ENCODE data around the gene SLC2A13. TPM values are rescaled to one million over a fixed set of nuclear protein-coding genes. Genes with fewer than 3 reads are reported as not detected.
"Not testable (repeated sequence)": the region's sequence is repeated elsewhere in the genome, so short reads cannot be mapped to it uniquely, and the experiment has no call there.

The SLC2A13 gene
- total and polyA plus RNA-seq, 2 experiments from 2014 or later: 10.4 to 13.8 TPM

DNA sequence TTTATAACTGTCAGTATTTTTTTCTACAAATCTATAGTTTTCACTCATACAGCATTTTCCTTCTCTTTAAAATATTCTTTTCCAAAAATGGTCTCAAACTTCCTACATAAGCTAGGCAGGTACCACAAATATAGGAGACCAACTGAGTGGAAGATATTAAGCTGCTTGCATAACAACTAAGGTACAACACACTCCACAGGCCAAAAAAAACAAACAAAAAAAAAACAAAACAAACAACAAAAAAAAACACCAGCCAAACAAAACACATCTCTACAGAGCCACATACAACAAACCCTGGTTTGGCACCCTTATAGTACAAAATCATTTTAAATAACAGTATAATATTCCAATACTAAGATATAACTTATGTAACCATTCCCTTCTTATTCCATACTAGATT is 50.1 kb downstream of the SLC2A13 start:
- no peaks in the 10 kb centered on the region for H3K27me3 ChIP-seq
- no peak overlapping the region for H3K4me3 ChIP-seq
- H3K9me3 ChIP-seq (ENCODE audit: low read depth): no peaks in the 10 kb centered on the region
- H3K4me1 ChIP-seq (ENCODE audit: low read depth): peaks cover 12% of the 10 kb centered on the region
- no peak overlapping the region for H3K27ac ChIP-seq
- H3K36me3 ChIP-seq: no peaks in the 10 kb centered on the region
- DNase-seq (ENCODE audit: low read depth in 1 of 2, low spot score in 1 of 2): no peak
- no peak for TF ChIP-seq CTCF (IDR thresholded peaks at IDR 0.05; ENCODE audit: low read depth, low read length)

GRCh38 chr12:40055228-40055579 is 50.7 kb downstream of the SLC2A13 start:
- Histone ChIP-seq H3K4me1 (ENCODE audit: low read depth) (peaks cover 12% of the 10 kb centered on the region), H3K9me3 (ENCODE audit: low read depth) (no peaks in the 10 kb centered on the region), H3K27me3 (no peaks in the 10 kb centered on the region), H3K27ac (no peak overlapping the region), H3K36me3 (no peaks in the 10 kb centered on the region), H3K4me3 (no peak overlapping the region)
- no peak for DNase-seq (ENCODE audit: low read depth in 1 of 2, low spot score in 1 of 2)
- TF ChIP-seq CTCF (IDR thresholded peaks at IDR 0.05; ENCODE audit: low read depth, low read length): no peak

- Histone ChIP-seq H3K4me1 (ENCODE audit: low read depth) (peaks cover 12% of the 10 kb centered on the region), H3K27me3 (no peaks in the 10 kb centered on the region), H3K36me3 (no peaks in the 10 kb centered on the region), H3K4me3 (no peak overlapping the region), H3K9me3 (ENCODE audit: low read depth) (no peaks in the 10 kb centered on the region), H3K27ac (no peak overlapping the region)
- peak in 1 of 2 donors; percentile 82 for DNase-seq (ENCODE audit: low read depth in 1 of 2, low spot score in 1 of 2)
- TF ChIP-seq CTCF (IDR thresholded peaks at IDR 0.05; ENCODE audit: low read depth, low read length): no peak
Observed at GRCh38 chr12:40054555-40055227, 51.2 kb downstream of the SLC2A13 start.

- Histone ChIP-seq H3K9me3 (ENCODE audit: low read depth) (no peaks in the 10 kb centered on the region), H3K4me3 (no peak overlapping the region), H3K27me3 (no peaks in the 10 kb centered on the region), H3K4me1 (ENCODE audit: low read depth) (no peaks in the 10 kb centered on the region), H3K36me3 (peaks cover 2% of the 10 kb centered on the region), H3K27ac (no peak overlapping the region)
- DNase-seq (ENCODE audit: low read depth in 1 of 2, low spot score in 1 of 2): no peak
- no peak for TF ChIP-seq CTCF (IDR thresholded peaks at IDR 0.05; ENCODE audit: low read depth, low read length)
Observed at GRCh38 chr12:40049268-40049667, 56.6 kb downstream of the SLC2A13 start.

DNA sequence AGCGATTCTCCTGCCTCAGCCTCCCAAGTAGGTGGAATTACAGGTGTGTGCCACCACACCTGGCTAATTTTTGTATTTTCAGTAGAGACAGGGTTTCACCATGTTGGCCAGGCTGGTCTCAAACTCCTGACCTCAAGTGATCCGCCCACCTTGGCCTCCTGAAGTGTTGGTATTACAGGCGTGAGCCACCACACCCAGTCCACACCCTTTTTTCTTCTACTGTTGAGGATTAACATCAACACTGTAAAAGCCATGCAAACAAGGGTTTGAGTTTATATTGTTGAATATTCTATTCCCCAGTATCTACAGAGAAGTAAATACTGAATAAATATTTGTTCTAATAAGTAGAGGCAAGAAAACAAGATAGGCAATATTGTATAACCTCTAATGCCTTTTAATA is 58.9 kb downstream of the SLC2A13 start:
- H3K4me3 ChIP-seq; H3K27ac ChIP-seq; DNase-seq (ENCODE audit: low read depth in 1 of 2, low spot score in 1 of 2); H3K9me3 ChIP-seq (ENCODE audit: low read depth); H3K27me3 ChIP-seq; H3K36me3 ChIP-seq; H3K4me1 ChIP-seq (ENCODE audit: low read depth): not testable (repeated sequence)

DNA sequence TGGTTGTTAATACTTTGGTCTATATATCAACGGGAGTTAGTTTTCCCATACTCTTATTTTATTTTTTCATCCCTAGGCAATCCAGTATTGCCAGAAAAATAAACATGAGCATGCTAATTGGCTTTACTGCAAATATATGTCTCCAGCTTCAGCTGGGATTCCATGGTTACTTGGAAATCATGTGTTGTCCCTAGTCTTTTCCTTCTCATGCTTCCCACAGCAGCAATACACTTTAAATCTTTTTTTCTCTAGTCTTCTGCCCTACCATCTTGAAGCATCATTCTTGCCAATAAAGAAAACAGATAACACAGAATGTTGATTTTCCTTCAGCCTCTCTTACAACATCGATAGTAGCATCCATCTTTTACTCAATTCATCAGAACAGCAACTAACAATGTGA is 60.2 kb downstream of the SLC2A13 start:
- Histone ChIP-seq H3K36me3 (peaks cover 2% of the 10 kb centered on the region), H3K27ac (no peak overlapping the region), H3K4me3 (no peak overlapping the region), H3K4me1 (ENCODE audit: low read depth) (no peaks in the 10 kb centered on the region), H3K27me3 (no peaks in the 10 kb centered on the region), H3K9me3 (ENCODE audit: low read depth) (no peaks in the 10 kb centered on the region)
- no peak for TF ChIP-seq CTCF (IDR thresholded peaks at IDR 0.05; ENCODE audit: low read depth, low read length)
- no peak for DNase-seq (ENCODE audit: low read depth in 1 of 2, low spot score in 1 of 2)
